Body of pancreas (tissue), 4 donors: ENCODE measurements around the gene OSBPL2. TPM values are rescaled to one million over a fixed set of nuclear protein-coding genes. Genes with fewer than 3 reads are reported as not detected.

Experiments used
- ATAC-seq: fragments of 150-250 bp; one replicate; pipeline ENCODE4 v1.9.1; 2016
- DNase-seq, 4 donors: peaks; one replicate each; pipeline ENCODE4 v3.0.0-alpha.2; 2019
- H3K27ac ChIP-seq, 4 donors: fragments of 200-600 bp; sonication (generic); 1 replicate in 3 of 4; 2 replicates in 1 of 4; pipeline versions ENCODE4 v1.5.1 to v1.6.1; 2016 to 2019; ENCODE audit warnings: mild to moderate bottlenecking in 1 of 4, mixed read lengths in 1 of 4, moderate library complexity in 1 of 4
- H3K27me3 ChIP-seq, 2 donors: fragments of 200-600 bp; sonication (generic); one replicate each; pipeline ENCODE4 v1.6.0; 2016; ENCODE audit warnings: mild to moderate bottlenecking in 1 of 2
- H3K36me3 ChIP-seq, 2 donors: fragments of 200-600 bp; sonication (generic); replicated peaks in 1 of 2; 2 replicates each; pipeline ENCODE4 v1.5.1; 2016; ENCODE audit warnings: low read depth in 2 of 2; ENCODE audit not compliant: insufficient read depth in 1 of 2
- H3K4me1 ChIP-seq: fragments of 200-600 bp; sonication (generic); one replicate; pipeline ENCODE4 v1.6.0; 2016
- H3K4me3 ChIP-seq, 2 donors: fragments of 200-600 bp; sonication (generic); 1 replicate in 1 of 2; 2 replicates in 1 of 2; pipeline ENCODE4 v1.5.1; 2016 to 2019
- H3K9me3 ChIP-seq, 3 donors: fragments of 200-600 bp; sonication (generic); 1 replicate in 2 of 3; 2 replicates in 1 of 3; pipeline ENCODE4 v1.5.1; 2016
- POLR2A ChIP-seq, 3 donors: fragments of 450-650 bp; IDR thresholded peaks; one replicate each; pipeline ENCODE4 v1.6.1; 2016; ENCODE audit warnings: antibody characterized with exemption in 3 of 3, mild to moderate bottlenecking in 2 of 3
- WGBS, 2 donors: methylation state at CpG; one replicate each; pipeline ENCODE4 v1.1.5; 2017; 5-methylcytosine and 5-hydroxymethylcytosine counted together
- intact Hi-C: fragments of 100-400 bp; cut with DNase I; formaldehyde crosslinking; loops from one replicate; pipeline ENCODE4 v1.15.1; 2023
- total RNA-seq, 2 donors: library from RNA; depleted of rRNA; stranded (reverse); fragments of >200 nt; gene quantifications; one replicate each; pipeline ENCODE4 v1.1.0, GENCODE V29; 2016
- TF ChIP-seq, protein P1 (sequence below), 7 experiments: fragments of 450-650 bp in 4 of 7; fragments of 200-600 bp in 3 of 7; sonication (generic) in 3 of 7; IDR thresholded peaks; one replicate each; pipeline ENCODE4 v1.5.1; 2016 to 2019; ENCODE audit warnings: antibody characterized with exemption in 7 of 7

OSBPL2 gene
- total RNA-seq, 2 donors from 2014 or later = 54.5 to 71.9 TPM

DNA sequence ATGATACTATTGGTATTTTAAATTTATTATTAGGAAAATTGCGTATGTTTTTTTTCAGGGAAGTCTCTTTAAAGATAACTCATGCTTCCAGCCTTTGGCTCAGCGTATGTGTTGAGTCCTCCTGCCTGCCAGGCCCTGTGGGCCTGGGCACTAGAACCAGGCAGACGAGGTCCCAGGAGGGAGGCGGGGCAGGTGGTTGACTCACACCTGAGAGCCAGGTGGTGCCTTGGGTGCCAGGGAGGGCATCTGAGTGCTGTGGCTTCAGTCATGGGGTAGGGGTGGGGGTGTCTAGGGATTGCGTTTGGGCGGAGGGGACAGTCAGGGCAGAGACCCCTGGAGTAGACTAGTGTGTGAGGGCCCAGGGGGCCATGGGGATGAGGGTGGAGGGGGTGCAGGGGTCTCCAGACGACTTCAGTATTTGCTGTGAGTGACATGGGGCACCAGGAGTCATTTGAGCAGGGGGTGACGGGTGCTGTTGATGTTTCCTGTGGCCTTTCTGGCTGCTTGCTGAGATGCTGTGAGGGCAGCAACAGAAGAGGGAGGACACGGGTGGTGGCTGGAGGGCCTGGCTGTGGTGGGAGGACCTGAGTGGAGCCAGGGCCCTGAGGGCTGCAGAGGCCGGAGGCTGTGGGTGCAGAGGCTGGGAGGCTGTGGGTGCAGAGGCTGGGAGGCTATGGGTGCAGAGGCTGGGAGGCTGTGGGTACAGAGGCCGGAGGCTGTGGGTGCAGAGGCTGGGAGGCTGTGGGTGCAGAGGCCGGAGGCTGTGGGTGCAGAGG, 49.6 kb downstream of the OSBPL2 start:
- DNase-seq (peak in 1 of 4 donors; percentile 71), ATAC-seq (no peak)
- Histone ChIP-seq H3K4me3 (no peak overlapping the region), H3K9me3 (no peaks in the 10 kb centered on the region), H3K36me3 (peaks cover 11 to 43% of the 10 kb centered on the region in 2 donors), H3K4me1 (no peaks in the 10 kb centered on the region), H3K27me3 (no peaks in the 10 kb centered on the region), H3K27ac (no peak overlapping the region)
- 84 to 90% methylated on average over 12 of the region's 12 CpGs for WGBS, 2 donors
- intact Hi-C loops = no loop called here
- no peak for TF ChIP-seq POLR2A (IDR thresholded peaks at IDR 0.05)
- TF ChIP-seq, protein P1, sequence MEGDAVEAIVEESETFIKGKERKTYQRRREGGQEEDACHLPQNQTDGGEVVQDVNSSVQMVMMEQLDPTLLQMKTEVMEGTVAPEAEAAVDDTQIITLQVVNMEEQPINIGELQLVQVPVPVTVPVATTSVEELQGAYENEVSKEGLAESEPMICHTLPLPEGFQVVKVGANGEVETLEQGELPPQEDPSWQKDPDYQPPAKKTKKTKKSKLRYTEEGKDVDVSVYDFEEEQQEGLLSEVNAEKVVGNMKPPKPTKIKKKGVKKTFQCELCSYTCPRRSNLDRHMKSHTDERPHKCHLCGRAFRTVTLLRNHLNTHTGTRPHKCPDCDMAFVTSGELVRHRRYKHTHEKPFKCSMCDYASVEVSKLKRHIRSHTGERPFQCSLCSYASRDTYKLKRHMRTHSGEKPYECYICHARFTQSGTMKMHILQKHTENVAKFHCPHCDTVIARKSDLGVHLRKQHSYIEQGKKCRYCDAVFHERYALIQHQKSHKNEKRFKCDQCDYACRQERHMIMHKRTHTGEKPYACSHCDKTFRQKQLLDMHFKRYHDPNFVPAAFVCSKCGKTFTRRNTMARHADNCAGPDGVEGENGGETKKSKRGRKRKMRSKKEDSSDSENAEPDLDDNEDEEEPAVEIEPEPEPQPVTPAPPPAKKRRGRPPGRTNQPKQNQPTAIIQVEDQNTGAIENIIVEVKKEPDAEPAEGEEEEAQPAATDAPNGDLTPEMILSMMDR (IDR thresholded peaks at IDR 0.05) = no peak

DNA sequence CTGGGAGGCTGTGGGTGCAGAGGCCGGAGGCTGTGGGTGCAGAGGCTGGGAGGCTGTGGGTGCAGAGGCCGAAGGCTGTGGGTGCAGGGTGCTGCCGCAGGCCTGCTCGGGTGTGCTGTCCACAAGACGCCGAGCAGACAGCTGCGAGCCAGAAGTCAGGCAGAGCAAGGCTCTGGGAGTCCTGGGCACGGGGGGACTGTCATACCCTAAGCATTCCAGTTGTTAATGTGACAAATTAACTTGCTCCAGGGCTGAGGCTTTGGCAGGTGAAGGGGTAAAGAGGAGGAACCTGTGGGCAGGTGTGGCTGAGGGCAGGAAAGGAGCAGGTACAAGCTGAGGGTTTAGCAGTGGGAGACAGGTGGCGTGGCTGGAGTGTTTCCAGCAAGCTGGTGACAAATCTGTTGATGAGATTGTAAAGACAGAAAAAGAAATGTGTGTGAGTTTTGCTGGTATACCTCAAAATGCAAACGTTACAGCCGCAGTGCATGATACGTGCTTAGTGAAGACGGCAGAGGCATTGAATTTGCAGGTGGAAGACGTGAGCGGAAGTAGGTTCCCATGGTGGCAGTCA, 50.3 kb downstream of the OSBPL2 start:
- TF ChIP-seq, protein P1 (IDR thresholded peaks at IDR 0.05) = no peak
- TF ChIP-seq POLR2A (IDR thresholded peaks at IDR 0.05) = no peak
- no peak for DNase-seq
- Histone ChIP-seq H3K27ac (no peak overlapping the region), H3K27me3 (no peaks in the 10 kb centered on the region), H3K9me3 (no peaks in the 10 kb centered on the region), H3K36me3 (peaks cover 11 to 41% of the 10 kb centered on the region in 2 donors), H3K4me1 (no peaks in the 10 kb centered on the region), H3K4me3 (no peak overlapping the region)
- no peak for ATAC-seq
- intact Hi-C loops = no loop called here
- WGBS, 2 donors = 84 to 92% methylated on average over 12 to 15 of the region's 15 CpGs

DNA sequence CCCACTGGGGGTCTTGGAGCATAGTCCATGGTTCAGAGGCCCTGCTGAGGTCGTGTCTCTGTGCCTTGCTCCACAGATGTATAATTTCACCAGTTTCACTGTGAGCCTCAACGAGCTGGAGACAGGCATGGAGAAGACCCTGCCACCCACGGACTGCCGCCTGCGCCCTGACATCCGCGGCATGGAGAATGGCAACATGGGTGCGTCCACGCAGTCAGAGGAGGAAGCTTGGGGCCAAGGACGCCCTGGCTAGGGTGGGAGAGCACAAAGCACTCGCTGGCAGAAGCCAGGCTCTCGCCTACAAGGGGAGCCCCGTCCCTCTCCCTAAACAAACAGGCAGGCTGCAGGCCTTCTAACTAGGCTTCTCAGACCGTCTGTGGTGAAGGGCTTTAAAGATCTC, 50.8 kb downstream of the OSBPL2 start:
- DNase-seq (no peak), ATAC-seq (no peak)
- no peak for TF ChIP-seq POLR2A (IDR thresholded peaks at IDR 0.05)
- TF ChIP-seq, protein P1 (IDR thresholded peaks at IDR 0.05) = no peak
- Histone ChIP-seq H3K9me3 (no peaks in the 10 kb centered on the region), H3K27me3 (no peaks in the 10 kb centered on the region), H3K27ac (no peak overlapping the region), H3K36me3 (peaks cover 11 to 44% of the 10 kb centered on the region in 2 donors), H3K4me3 (no peak overlapping the region), H3K4me1 (no peaks in the 10 kb centered on the region)
- 80 to 83% methylated on average over 14 of the region's 14 CpGs for WGBS, 2 donors
- intact Hi-C loops = no loop called here

DNA sequence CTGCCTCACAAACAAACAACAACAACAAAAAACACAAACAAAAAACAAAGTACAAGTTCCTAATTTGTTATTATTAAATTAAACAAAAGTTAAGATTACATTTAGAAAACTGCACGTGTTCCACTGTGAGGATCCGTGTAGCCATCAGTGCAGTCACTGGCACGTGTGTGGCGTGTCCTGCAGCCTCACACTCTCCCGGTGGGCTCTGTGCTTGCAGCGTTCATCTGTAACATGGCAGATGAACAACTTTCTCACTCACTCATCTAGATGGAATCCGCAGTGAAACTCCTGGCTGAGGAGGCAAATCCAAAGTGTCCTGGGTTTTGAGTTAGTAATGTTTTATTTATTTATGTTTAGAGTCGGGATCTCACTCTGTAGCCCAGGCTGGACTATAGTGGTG, 51.6 kb downstream of the OSBPL2 start:
- H3K9me3 ChIP-seq = no peaks in the 10 kb centered on the region
- no peak overlapping the region for H3K27ac ChIP-seq
- H3K27me3 ChIP-seq = no peaks in the 10 kb centered on the region
- no peaks in the 10 kb centered on the region for H3K4me1 ChIP-seq
- DNase-seq (no peak), ATAC-seq (no peak)
- TF ChIP-seq, protein P1 (IDR thresholded peaks at IDR 0.05) = no peak
- no peak for TF ChIP-seq POLR2A (IDR thresholded peaks at IDR 0.05)
- H3K4me3 ChIP-seq = no peak overlapping the region
- 89 to 93% methylated on average over 8 of the region's 8 CpGs for WGBS, 2 donors
- intact Hi-C loops = loop anchor here (10.0 kb wide), 1 partner anchor 45 kb away; no protein-coding TSS in a partner anchor
- H3K36me3 ChIP-seq = peaks cover 11 to 48% of the 10 kb centered on the region in 2 donors
